HG02885 (cell line): Measurements from ENCODE around the gene RNF166.

Experiments
- ATAC-seq: cut with Tn5 transposase; IDR thresholded peaks from one replicate; pipeline ENCODE4 v1.9.1; 2021; ENCODE audit warnings: mild to moderate bottlenecking; ENCODE audit not compliant: unreplicated experiment, poor library complexity

Gene RNF166

GRCh38 chr16:88739977-88740726 lies 33.9 kb upstream of the RNF166 start:
- ATAC-seq: no peak

DNA sequence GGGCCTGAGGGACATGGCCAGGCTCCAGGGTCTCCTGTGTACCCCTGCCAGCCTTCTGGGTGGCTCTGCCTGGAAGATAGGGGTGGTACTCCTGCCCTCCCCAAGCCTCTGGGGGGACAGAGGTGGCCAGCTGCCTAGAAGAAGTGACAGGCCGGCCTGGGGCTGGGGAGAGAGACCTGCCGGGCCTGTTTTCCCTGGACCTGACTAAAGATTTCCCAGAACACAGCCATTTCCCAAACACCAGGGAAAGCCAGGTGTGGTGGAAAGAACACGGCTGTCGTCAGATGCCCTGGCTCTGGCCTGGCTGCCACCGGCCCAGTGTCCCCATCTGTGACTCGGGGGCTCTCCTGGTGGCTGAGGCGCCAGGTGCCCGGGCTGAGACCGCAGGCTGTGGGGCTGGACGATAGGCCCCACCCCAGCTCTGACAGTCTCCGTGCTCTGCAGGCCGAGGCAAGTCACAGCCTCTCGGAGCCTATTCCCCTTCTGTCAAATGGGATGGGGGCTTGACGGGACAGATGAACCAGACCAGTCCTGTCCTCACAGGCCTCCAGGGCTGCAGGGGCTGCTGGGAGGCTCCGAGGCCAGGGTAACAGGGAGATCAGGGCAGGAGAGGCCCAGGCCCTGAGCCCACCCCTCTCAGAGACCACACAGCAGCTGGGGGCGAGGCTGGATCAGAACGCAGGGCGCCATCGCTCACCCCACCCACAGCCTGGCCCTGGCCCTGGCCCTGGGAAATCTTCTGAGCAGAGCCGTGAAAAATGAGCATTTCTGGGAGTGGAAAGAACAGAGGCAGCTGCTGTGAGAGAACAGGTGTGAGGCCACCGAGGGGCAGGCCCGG lies 33.1 kb upstream of the RNF166 start:
- ATAC-seq: no peak

GRCh38 chr16:88738151-88739084 lies 32.2 kb upstream of the RNF166 start:
- ATAC-seq: no peak

DNA sequence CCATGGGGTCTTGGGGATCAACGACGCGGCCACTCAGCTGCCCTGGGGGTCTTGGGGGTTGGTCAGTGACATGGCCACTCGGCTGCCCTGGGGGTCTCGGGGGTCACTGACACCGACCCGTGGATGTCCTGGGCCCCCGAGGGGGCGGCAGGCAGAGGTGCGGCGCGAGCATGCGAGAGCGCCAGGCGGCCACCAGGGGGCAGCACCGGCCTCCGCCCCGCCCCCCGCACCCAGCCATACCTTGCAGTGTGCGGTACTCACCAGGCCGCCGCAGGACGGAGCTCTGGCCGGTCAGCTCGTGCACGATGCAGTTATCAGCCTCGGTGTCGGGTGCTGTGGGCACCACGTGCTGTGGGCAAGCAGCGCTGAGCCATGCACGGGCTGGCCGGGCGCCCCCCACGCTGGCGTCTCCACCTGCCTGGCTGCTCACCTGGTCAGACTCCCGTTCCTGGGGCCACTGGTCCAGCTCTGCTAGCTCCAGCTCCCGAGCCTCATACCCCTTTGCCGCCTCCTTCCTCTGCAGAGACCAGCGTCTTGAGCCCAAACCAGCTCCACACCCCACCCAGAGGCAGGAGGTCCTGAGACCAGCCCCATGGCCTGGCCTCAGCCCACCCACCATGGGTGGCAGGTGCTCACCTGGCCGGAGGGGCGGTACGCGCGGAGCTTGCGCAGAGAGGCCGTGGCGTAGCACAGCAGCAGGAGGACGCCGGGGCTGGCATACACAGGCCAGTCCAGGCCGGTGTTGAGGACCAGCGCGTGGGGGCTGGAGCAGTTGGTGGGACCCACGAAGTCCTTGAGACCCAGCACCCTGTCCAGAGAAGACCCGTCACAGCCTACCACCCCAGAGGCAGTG lies 31.3 kb upstream of the RNF166 start:
- ATAC-seq: no peak

- no peak for ATAC-seq
These were observed 30.3 kb upstream of the RNF166 start for GRCh38 chr16:88736496-88736895.

- ATAC-seq: no peak
These were observed 29.9 kb upstream of the RNF166 start for GRCh38 chr16:88736088-88736487.

DNA sequence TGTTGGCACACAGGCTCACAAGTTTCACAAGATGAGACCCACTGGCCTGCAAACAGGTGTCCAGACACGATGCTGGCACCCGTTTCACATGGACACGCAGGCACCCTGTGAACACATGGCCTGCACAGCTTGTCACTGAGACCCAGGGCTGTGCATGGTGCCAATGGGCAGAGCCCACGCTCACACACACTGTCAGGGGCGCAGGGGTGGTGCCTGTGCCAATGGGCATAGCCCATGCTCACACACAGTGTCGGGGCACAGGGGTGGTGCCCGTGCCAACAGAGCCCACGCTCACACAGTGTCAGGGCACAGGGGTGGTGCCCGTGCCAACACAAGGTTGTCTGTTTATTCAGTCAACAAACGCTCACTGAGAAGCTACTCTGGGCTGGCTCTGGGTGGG lies 29.4 kb upstream of the RNF166 start:
- no peak for ATAC-seq

DNA sequence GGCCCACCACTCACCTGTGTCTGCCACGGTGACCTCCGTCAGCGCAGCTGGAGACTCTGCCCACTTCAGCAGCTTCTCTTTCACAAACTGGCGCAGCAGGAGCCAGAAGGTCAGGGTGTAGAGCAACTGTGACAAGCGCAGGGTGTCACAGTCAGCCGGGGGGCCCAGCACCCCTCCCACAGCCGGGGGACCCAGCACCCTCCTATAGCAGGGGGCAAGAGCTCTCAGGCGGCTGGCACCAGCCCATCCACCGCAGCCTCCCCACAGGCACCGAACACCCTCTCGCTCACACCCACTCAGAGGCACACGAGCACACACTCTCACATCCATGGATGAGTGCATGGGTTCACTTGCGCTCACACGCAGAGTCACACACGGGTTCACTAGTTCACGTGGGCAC lies 28.9 kb upstream of the RNF166 start:
- no peak for ATAC-seq

- no peak for ATAC-seq
These were observed 28.1 kb upstream of the RNF166 start for GRCh38 chr16:88734361-88734728.

DNA sequence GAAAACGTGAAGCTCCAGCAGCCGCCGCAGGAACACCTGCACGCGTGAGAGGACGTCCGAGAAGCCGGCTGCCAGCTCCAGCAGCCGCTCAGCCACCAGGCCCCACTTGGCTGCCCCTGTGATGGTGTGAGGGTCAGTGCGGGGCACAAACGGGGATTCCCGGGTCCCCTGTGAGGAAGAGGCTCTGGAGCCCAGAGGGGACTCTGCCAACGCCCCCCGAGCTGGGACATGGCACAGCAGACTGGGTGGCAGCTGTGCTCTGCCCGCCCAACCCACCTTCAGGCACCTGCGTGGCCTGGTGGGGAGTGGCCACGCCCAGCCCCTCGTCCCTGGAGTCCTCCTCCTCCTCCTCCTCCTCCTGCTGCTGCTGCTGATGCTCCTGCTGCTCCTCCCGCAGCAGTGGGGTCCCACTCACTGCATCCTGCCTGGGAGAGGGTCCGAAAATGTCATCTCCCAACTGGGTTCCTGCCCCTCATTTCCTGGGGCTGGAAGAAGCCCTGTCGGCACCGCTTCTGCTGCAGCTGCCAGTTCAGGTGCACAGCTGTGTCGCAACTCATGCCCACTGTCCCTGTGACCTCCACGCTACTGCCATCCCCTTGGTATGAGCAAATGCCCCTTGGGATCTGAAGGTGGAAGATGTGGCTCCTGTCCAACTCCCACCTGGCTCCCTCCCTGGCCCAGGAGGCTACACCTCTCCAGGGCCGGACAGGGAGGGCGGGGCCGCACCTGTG lies 27.6 kb upstream of the RNF166 start:
- ATAC-seq: no peak

DNA sequence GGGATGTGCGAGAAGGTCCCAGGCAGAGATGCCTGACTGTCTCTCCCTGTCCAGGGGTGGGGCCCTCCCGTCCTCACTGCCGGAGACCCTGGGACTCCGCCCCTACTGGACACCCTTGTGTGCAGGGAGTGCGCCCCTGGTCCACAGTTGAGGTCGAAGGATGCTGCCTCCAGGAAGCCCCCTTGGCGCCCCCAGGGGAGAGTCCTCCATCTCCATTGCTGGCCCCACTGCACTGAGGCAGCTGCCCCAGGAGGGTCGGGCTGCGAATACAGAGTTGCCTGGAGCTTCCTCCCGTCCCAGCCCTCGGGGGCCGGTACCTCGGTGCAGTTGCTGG lies 26.7 kb upstream of the RNF166 start:
- ATAC-seq: no peak

DNA sequence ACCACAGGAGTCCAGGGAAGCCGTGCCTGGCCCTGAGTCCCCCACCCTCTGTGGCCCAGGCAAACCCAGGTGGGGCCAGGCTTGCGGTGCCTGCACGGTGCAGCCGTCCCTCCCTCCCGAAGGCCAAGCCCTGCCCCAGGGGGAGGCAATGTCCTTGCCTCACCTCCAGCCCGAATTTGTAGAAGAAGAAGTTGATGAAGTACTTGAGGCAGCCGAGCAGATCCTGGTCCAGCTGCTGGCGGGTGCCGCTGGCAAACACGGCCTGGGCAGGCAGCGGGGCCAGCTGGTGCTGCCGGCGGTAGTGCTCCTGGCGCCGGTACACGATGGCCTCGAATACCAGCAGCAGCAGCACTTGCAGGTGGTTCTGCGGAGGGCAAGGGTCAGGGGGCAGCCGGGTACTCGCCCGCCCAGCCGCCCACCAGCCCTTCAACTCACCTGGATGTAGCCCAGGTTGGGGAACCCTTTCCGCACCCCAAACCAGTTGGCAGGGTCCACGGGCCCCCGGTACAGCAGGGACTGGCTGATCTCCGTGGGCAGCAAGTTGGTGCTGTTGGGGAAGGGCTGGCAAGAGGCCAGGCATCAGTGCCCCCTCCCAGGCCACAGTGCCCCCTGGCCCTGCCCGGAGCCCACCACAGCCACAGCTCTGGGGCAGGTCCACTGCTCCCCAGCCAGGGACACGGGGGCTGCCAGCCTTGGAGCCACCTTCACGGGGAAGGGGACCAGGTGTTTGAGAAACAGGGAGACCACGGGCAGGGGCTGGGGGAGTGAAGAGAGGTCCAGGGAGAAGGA lies 26.2 kb upstream of the RNF166 start:
- no peak for ATAC-seq

DNA sequence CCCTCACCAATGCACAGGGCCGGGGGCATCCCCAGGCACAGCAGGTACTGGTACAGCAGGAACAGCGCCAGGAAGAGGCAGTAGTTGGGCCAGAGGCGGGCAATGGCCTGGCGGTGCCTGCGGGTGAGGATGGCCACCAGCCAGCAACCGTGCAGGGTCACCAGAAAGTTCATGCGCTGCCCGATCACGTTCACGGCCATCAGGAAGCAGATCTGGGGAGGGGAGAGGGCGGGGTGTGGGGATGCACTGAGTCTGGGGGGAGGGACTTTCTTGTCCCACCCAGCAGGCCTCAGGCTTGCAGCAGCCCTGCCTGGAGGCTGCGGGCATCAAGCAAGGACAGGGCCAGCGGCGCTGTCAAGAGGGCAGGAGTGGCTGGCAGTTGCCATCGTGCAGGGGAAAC lies 25.5 kb upstream of the RNF166 start:
- ATAC-seq: no peak

GRCh38 chr16:88730632-88731607 lies 24.7 kb upstream of the RNF166 start:
- ATAC-seq: no peak

GRCh38 chr16:88727871-88728270 lies 21.7 kb upstream of the RNF166 start:
- no peak for ATAC-seq

GRCh38 chr16:88726981-88727380 lies 20.8 kb upstream of the RNF166 start:
- no peak for ATAC-seq

DNA sequence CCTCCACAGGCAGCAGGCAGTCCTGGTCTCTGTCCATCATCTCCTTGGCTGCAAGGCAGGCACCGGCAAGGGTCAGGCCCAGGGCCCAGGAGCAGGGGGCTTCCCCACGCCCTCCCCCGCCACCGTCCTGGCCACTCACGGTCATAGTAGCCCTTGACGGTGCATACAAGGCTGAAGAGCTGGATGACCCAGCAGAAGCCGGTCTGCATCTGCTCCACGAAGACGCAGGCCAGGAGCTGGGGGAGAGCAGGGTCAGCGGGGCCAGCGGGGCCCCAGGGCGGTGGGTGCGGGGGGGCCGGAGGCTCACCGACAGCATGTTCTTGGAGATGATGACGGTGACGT lies 20.2 kb upstream of the RNF166 start:
- ATAC-seq: no peak
